ENCODE results near the gene SFXN5.

The SFXN5 gene

DNA sequence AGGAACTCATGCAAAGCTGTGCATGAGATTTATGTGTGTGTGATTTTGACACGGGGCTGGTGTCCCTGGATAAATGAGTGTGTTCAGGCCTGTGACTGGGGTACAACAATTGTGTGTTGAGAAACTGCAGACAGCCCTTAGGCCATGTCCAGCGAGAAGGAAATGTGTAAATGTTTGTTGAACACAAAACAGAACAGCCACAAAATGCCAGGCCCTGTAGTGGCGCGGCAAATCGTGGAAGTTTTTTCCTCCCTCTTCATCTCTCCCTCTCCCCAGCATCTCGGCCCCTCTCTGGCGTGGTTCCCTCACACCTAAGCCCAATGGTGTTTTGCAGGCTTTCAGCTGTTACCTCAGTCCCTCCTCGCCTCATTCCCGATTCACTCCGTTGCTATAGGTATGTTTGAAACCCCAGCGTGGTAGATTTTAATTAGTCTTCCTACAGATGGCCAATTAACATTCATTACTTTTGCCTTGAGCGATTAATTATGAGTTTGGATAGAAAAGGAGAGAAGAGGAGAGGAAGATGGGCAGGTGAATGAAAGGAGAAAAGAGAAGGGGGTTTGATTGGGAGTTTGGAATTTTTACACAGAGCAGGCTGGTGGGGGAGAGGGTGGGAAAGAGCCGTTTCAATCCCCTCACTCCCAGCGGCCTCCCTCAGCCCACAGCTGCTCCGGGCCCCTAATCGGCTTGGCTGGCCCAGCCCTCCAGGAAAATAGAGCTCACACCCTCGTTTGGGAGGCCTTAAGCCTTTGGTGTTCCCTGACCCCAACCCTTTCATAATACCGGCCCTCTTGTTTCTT is 173.5 kb downstream of the SFXN5 start:
- Mint-ChIP-seq H3K4me1 (ENCODE audit: low read depth) (peaks cover 4% of the 10 kb centered on the region), H3K9me3 (ENCODE audit: low read depth) (no peaks in the 10 kb centered on the region), H3K27ac (no peak overlapping the region), H3K36me3 (no peaks in the 10 kb centered on the region), H3K4me3 (no peak overlapping the region), H3K27me3 (peaks cover 24% of the 10 kb centered on the region)

DNA sequence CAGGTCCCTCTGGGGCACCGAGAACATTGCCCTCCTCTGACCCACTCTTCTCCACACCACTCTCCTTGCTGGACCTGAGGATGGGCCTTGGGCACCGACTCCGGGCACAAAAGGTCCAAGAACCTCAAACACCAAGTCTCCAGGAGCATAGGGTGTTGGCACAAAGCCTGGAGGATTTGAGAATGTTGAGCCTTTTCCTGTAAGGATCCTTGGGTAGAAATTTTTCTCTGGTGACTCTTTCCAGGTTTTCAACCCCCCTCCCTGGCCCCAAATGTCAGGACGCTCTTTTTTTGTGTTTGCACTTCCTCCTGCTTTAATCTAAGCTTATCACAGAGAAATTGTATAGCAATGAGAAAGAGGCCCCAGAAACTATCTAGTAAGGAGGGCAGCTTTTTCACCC is 175.1 kb downstream of the SFXN5 start:
- Mint-ChIP-seq H3K27me3 (peaks cover 27% of the 10 kb centered on the region), H3K4me3 (no peak overlapping the region), H3K36me3 (no peaks in the 10 kb centered on the region), H3K4me1 (ENCODE audit: low read depth) (peaks cover 4% of the 10 kb centered on the region), H3K9me3 (ENCODE audit: low read depth) (no peaks in the 10 kb centered on the region), H3K27ac (no peak overlapping the region)

DNA sequence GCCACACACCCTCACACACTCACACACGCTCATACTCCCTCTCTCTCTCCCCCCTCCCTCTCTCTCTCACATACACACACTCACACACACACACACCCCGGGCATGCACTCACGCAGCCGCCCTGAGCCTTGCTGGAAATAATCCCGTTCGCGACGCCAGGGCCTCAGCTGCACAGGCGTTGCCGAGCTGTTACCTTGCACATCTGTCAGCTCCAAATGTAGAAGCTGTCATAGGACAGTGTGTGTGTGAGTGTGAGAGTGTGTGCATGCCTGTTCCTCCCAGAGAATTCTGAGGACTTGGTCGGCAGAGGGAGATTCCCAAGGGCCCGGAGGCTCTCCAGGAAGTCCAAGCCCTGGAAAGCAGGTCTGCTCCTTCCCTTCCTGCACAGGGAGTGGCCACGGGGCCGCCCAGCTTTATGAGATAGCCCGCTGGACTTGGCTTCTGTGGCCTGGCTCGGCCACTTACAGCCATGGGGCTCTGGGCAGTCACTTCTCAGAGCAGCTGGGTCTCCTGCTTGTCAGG is 175.7 kb downstream of the SFXN5 start:
- peaks cover 23% of the 10 kb centered on the region for H3K27me3 Mint-ChIP-seq
- H3K36me3 Mint-ChIP-seq = no peaks in the 10 kb centered on the region
- no peak overlapping the region for H3K27ac Mint-ChIP-seq
- no peak overlapping the region for H3K4me3 Mint-ChIP-seq
- no peaks in the 10 kb centered on the region for H3K9me3 Mint-ChIP-seq (ENCODE audit: low read depth)
- peaks cover 4% of the 10 kb centered on the region for H3K4me1 Mint-ChIP-seq (ENCODE audit: low read depth)

DNA sequence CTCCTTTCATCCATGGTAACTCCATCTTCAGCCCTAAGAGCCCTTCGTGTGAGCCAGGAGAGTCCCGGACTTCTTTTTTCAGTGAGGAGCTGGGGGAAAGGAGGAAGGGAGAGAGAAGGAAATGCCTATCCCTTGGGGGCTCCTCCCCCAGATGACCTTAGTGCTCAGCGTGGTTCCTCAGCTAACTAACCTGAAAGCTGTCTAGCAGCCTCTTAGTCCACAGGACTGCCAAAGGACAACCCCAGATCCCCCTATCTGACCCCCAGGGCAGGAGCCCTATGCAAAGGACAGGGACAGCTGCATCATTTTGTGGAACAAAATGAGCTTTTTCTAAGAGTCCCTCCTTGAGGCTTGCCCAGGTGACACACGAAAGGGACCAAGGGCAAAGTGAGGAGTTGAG is 176.4 kb downstream of the SFXN5 start:
- Mint-ChIP-seq H3K27me3 (peaks cover 24% of the 10 kb centered on the region), H3K9me3 (ENCODE audit: low read depth) (no peaks in the 10 kb centered on the region), H3K36me3 (no peaks in the 10 kb centered on the region), H3K4me1 (ENCODE audit: low read depth) (peaks cover 4% of the 10 kb centered on the region), H3K4me3 (no peak overlapping the region), H3K27ac (no peak overlapping the region)

DNA sequence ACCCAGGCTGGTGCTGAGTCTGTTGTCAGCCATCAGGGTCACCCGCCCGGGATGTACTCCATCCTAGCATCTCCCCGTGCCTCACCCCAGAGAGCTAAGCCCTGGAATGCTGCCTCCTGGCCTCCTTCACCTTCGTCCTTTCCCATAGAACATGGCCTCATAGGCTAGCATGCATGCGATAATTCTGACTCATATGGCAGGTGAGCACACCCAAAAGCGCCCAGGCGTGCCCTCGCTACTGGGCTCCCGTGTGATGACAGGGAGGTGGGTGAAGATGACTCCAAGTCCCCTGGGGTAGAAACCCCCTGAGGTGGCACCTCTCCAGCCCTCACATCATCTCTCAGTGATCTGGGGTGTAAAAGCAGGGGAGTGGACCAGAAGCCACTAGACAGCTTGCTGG is 177.0 kb downstream of the SFXN5 start:
- Mint-ChIP-seq H3K36me3 (peaks cover 4% of the 10 kb centered on the region), H3K27me3 (peaks cover 30% of the 10 kb centered on the region), H3K9me3 (ENCODE audit: low read depth) (no peaks in the 10 kb centered on the region), H3K4me3 (no peak overlapping the region), H3K4me1 (ENCODE audit: low read depth) (peaks cover 4% of the 10 kb centered on the region), H3K27ac (no peak overlapping the region)

DNA sequence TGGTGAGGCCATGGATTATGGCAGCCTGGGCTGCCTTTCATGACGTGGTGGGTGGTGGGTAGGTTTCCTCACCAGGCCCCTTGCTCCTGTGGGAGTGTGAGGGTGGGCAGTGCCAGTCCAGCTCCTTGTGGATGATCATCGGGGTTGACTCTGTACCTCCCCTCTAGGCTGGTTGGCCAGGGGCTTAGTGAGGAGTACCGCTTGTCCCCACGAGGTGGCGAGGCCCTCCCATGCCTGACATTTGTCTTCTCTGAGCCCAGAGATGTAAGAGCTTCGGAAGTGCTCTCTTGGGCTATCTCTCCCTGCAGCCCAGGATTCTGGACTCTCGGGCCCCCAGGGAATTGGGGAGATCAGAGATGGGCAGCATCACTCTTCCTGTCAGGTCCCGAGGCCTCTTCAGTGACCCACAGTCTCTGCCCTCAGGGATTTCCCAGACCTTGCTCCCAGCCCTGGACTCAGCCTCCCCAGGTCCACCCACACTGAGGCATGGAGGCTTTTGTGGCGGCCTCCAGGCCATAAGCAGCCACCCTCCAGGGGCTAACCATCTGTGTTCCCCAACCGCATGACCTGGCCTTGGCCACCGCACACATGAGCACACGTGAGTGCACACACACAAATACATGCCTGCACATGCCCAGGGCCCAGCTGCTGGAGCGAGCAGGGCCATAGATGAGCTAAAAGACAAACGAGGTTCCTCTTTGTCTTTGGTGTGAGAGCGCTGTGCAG is 177.8 kb downstream of the SFXN5 start:
- H3K4me3 Mint-ChIP-seq = no peak overlapping the region
- peaks cover 4% of the 10 kb centered on the region for H3K4me1 Mint-ChIP-seq (ENCODE audit: low read depth)
- no peak overlapping the region for H3K27ac Mint-ChIP-seq
- no peaks in the 10 kb centered on the region for H3K9me3 Mint-ChIP-seq (ENCODE audit: low read depth)
- H3K36me3 Mint-ChIP-seq = peaks cover 4% of the 10 kb centered on the region
- H3K27me3 Mint-ChIP-seq = peaks cover 31% of the 10 kb centered on the region

DNA sequence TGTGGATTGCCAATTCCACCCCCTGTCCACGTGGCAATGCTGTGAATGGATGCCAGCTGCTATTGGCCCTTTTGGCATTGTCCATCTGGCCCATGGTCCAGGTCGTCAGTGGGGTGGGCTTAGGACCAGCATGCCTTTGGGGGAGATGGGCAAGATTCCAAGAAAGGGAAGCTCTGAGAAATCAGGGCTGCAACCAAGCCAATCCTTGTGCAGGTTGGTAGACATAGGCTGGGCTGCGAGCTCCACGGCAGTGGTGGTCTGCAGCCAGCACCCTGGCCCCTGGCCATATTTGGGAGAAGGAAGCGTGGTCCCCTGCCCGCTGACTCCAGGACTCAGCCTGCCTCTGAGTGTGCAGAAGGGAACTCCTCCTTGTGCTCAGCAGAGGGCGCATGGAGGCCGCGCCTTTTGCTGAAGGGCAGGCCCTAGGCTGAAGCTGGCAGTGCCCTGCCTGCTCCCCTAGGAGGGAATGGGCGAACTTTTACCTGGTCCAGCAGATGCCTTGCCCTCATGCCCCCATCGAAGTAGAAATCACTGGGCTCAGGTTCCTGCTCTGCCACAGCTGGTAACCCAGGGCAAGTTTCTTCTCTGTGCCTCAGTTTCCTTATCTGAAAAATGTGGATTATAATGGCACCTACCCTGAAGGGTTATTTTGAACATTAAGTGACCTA is 178.9 kb downstream of the SFXN5 start:
- no peaks in the 10 kb centered on the region for H3K9me3 Mint-ChIP-seq (ENCODE audit: low read depth)
- peaks cover 29% of the 10 kb centered on the region for H3K27me3 Mint-ChIP-seq
- no peak overlapping the region for H3K27ac Mint-ChIP-seq
- H3K4me3 Mint-ChIP-seq = no peak overlapping the region
- peaks cover 4% of the 10 kb centered on the region for H3K36me3 Mint-ChIP-seq
- peaks cover 4% of the 10 kb centered on the region for H3K4me1 Mint-ChIP-seq (ENCODE audit: low read depth)

All from activated naive CD8-positive, alpha-beta T cell (primary cell).